Spleen (tissue), 11 donors: Measurements from ENCODE around the gene BSND. TPM values are rescaled to one million over a fixed set of nuclear protein-coding genes. Genes with fewer than 3 reads are reported as not detected.

ENCODE experiments used
- DNase-seq: peaks from one replicate; pipeline ENCODE4 v3.0.0-alpha.2; 2020
- H3K27ac ChIP-seq, 8 donors: fragments of 200-600 bp; sonication (generic) in 7 of 8; 1 replicate in 4 of 8; 2 replicates in 4 of 8; pipeline versions ENCODE4 v1.5.0 to v1.8.0; 2016 to 2021; ENCODE audit warnings: inconsistent platforms in 4 of 8, mild to moderate bottlenecking in 4 of 8, moderate library complexity in 1 of 8
- H3K27me3 ChIP-seq, 7 donors: fragments of 200-600 bp; sonication (generic) in 6 of 7; replicated peaks in 1 of 7; 1 replicate in 4 of 7; 2 replicates in 3 of 7; pipeline versions ENCODE4 v1.5.0 to v1.8.0; 2016 to 2021; ENCODE audit warnings: inconsistent platforms in 3 of 7, mild to moderate bottlenecking in 1 of 7
- H3K36me3 ChIP-seq, 6 donors: fragments of 200-600 bp; sonication (generic) in 5 of 6; 1 replicate in 4 of 6; 2 replicates in 2 of 6; pipeline versions ENCODE4 v1.5.0 to v1.8.0; 2016 to 2021; ENCODE audit warnings: inconsistent platforms in 2 of 6
- H3K4me1 ChIP-seq, 6 donors: fragments of 200-600 bp; sonication (generic) in 5 of 6; 1 replicate in 3 of 6; 2 replicates in 3 of 6; pipeline versions ENCODE4 v1.5.0 to v1.8.0; 2016 to 2021; ENCODE audit warnings: inconsistent platforms in 3 of 6
- H3K4me3 ChIP-seq, 8 donors: fragments of 200-600 bp; sonication (generic) in 7 of 8; 1 replicate in 4 of 8; 2 replicates in 4 of 8; pipeline versions ENCODE4 v1.5.0 to v1.8.0; 2016 to 2021; ENCODE audit warnings: inconsistent platforms in 4 of 8, mild to moderate bottlenecking in 4 of 8, moderate library complexity in 2 of 8
- H3K9me3 ChIP-seq, 8 donors: fragments of 200-600 bp; sonication (generic) in 7 of 8; 1 replicate in 4 of 8; 2 replicates in 4 of 8; pipeline versions ENCODE4 v1.5.0 to v1.8.0; 2016 to 2021; ENCODE audit warnings: inconsistent platforms in 4 of 8
- CTCF ChIP-seq, 11 experiments: fragments of 200-600 bp in 7 of 11; fragments of 450-650 bp in 4 of 11; sonication (generic) in 4 of 11; IDR thresholded peaks in 8 of 11; conservative IDR thresholded peaks in 3 of 11; 1 replicate in 7 of 11; 2 replicates in 4 of 11; pipeline versions ENCODE4 v1.4.0 to v1.8.0; 2016 to 2021; ENCODE audit warnings: antibody characterized with exemption in 11 of 11, inconsistent platforms in 4 of 11, mild to moderate bottlenecking in 1 of 11
- POLR2A ChIP-seq, 3 donors: fragments of 450-650 bp; IDR thresholded peaks; one replicate each; pipeline ENCODE4 v1.5.1; 2017; ENCODE audit warnings: antibody characterized with exemption in 3 of 3, mild to moderate bottlenecking in 1 of 3
- POLR2AphosphoS5 ChIP-seq, 3 donors: sonication (generic); formaldehyde crosslinking; IDR thresholded peaks; one replicate each; pipeline ENCODE4 v1.5.1; 2017; ENCODE audit warnings: antibody characterized with exemption in 3 of 3
- WGBS, 5 donors: extraction: QIAGEN DNeasy Blood & Tissue Kit in 3 of 5; methylation state at CpG; one replicate each; pipeline versions ENCODE4 v1.1.5 to v1.1.7; 2013 to 2018; 5-methylcytosine and 5-hydroxymethylcytosine counted together
- intact Hi-C: fragments of 100-400 bp; cut with DNase I; formaldehyde crosslinking; loops from one replicate; pipeline ENCODE4 v1.15.0; 2023; ENCODE audit warnings: low total_unique reads
- polyA plus RNA-seq, 3 donors: library from polyadenylated mRNA; stranded (reverse); fragments of 200-250 nt; gene quantifications; one replicate each; pipeline ENCODE4 v1.2.1, GENCODE V29; 2013
- total RNA-seq, 7 donors: library from RNA; depleted of rRNA in 3 of 7; stranded (reverse); fragments of >200 nt in 3 of 7; fragmentation: NEBNext Ultra II Directional in 4 of 7; extraction: Animal tissue kit (Norgen Biotek cat#: 25700) in 4 of 7; gene quantifications; one replicate each; pipeline versions ENCODE4 v1.1.0 to v1.2.1, GENCODE V29; 2016 to 2021
- donor health status: healthy with polysubstance abuse.
- donor health status: DM: no; HTN: no; CAD: no; lungs with moderate emphysema.
- donor health status: DM: no; HTN: no; CAD: no.
- donor health status: Bipolar disorder and iron deficiency.
- donor health status: healthy.
- donor health status: DM: no; HTN: no; CAD: no.
- donor health status: DM: yes; HTN: yes; CAD: no.

Gene BSND
- total and polyA plus RNA-seq, 10 donors = 0.02 to 0.20 (median 0.09) TPM; not detected in 5

- H3K4me3 ChIP-seq = peak overlapping the region in 4 of 8 donors; percentile 19 to 38 (median 33)
- WGBS, 5 donors = 12 to 33% (median 19%) methylated on average over 41 to 49 of the region's 49 CpGs
- peaks cover 0 to 13% (median 0%) of the 10 kb centered on the region in 6 donors for H3K36me3 ChIP-seq
- peak; percentile 73 for DNase-seq
- H3K9me3 ChIP-seq = no peaks in the 10 kb centered on the region
- no peak for TF ChIP-seq POLR2A (IDR thresholded peaks at IDR 0.05)
- TF ChIP-seq CTCF (IDR thresholded peaks at IDR 0.05 in 8 of 11, conservative IDR thresholded peaks at IDR 0.05 in 3 of 11) = no peak
- no peak for TF ChIP-seq POLR2AphosphoS5 (IDR thresholded peaks at IDR 0.05)
- peaks cover 0 to 72% (median 22%) of the 10 kb centered on the region in 7 donors for H3K27me3 ChIP-seq
- intact Hi-C loops = no loop called here
- peaks cover 0 to 35% (median 13%) of the 10 kb centered on the region in 6 donors for H3K4me1 ChIP-seq
- peak overlapping the region in 1 of 8 donors; percentile 72 for H3K27ac ChIP-seq
These were observed 41.6 kb downstream of the BSND start for GRCh38 chr1:55040083-55040932.

- H3K36me3 ChIP-seq = peaks cover 0 to 17% (median 0%) of the 10 kb centered on the region in 6 donors
- WGBS, 5 donors = 41 to 60% (median 53%) methylated on average over 5 of the region's 5 CpGs
- peak overlapping the region in 2 of 8 donors; percentile 30 to 36 for H3K4me3 ChIP-seq
- H3K27me3 ChIP-seq = peaks cover 0 to 65% (median 22%) of the 10 kb centered on the region in 7 donors
- TF ChIP-seq CTCF (IDR thresholded peaks at IDR 0.05 in 8 of 11, conservative IDR thresholded peaks at IDR 0.05 in 3 of 11) = no peak
- intact Hi-C loops = no loop called here
- peak overlapping the region in 1 of 8 donors; percentile 72 for H3K27ac ChIP-seq
- no peaks in the 10 kb centered on the region for H3K9me3 ChIP-seq
- H3K4me1 ChIP-seq = peaks cover 0 to 30% (median 10%) of the 10 kb centered on the region in 6 donors
- no peak for DNase-seq
These were observed 42.3 kb downstream of the BSND start for GRCh38 chr1:55040933-55041494.

- TF ChIP-seq CTCF (IDR thresholded peaks at IDR 0.05 in 8 of 11, conservative IDR thresholded peaks at IDR 0.05 in 3 of 11) = no peak
- no peak for TF ChIP-seq POLR2A (IDR thresholded peaks at IDR 0.05)
- no peak for TF ChIP-seq POLR2AphosphoS5 (IDR thresholded peaks at IDR 0.05)
- Histone ChIP-seq H3K27ac (no peak overlapping the region), H3K36me3 (peaks cover 0 to 23% (median 0%) of the 10 kb centered on the region in 6 donors), H3K27me3 (peaks cover 0 to 59% (median 22%) of the 10 kb centered on the region in 7 donors), H3K4me1 (peaks cover 0 to 30% (median 10%) of the 10 kb centered on the region in 6 donors), H3K9me3 (no peaks in the 10 kb centered on the region), H3K4me3 (no peak overlapping the region)
- intact Hi-C loops = no loop called here
- no peak for DNase-seq
- WGBS, 5 donors = 62 to 99% (median 85%) methylated on average over 3 of the region's 3 CpGs
These were observed 42.9 kb downstream of the BSND start for GRCh38 chr1:55041613-55042012.

- WGBS, 5 donors = 88 to 98% (median 95%) methylated on average over 2 of the region's 2 CpGs
- Histone ChIP-seq H3K4me3 (no peak overlapping the region), H3K4me1 (peaks cover 0 to 24% (median 10%) of the 10 kb centered on the region in 6 donors), H3K36me3 (peaks cover 0 to 36% (median 0%) of the 10 kb centered on the region in 6 donors), H3K27me3 (peaks cover 0 to 45% (median 22%) of the 10 kb centered on the region in 7 donors), H3K9me3 (no peaks in the 10 kb centered on the region), H3K27ac (no peak overlapping the region)
- intact Hi-C loops = no loop called here
- DNase-seq = no peak
- TF ChIP-seq POLR2A (IDR thresholded peaks at IDR 0.05) (no peak), CTCF (IDR thresholded peaks at IDR 0.05 in 8 of 11, conservative IDR thresholded peaks at IDR 0.05 in 3 of 11) (no peak)
These were observed 44.3 kb downstream of the BSND start for GRCh38 chr1:55043011-55043410.
